HepG2 (cell line): Measurements from ENCODE around the gene EMID1. TPM values are rescaled to one million over a fixed set of nuclear protein-coding genes. Genes with fewer than 3 reads are reported as not detected.
A peak's percentile ranks its signal among the peaks of the same experiment; 100 is the strongest.

Source experiments
- ASH2L ChIP-seq: fragments of 300-600, 200-600 bp; sonication (generic); IDR thresholded peaks from 2 replicates; pipeline ENCODE4 v1.7.0; 2017; ENCODE audit warnings: low read depth, mild to moderate bottlenecking, moderate library complexity, mixed read lengths, low read length; ENCODE audit not compliant: insufficient read length
- ATF3 ChIP-seq: sonication (generic); formaldehyde crosslinking; IDR thresholded peaks from 2 replicates; pipeline ENCODE4 v1.4.0; 2020; ENCODE audit warnings: missing genetic modification reagents
- DMTF1 ChIP-seq: sonication (generic); formaldehyde crosslinking; IDR thresholded peaks from 2 replicates; pipeline ENCODE4 v1.4.0; 2020; ENCODE audit warnings: mild to moderate bottlenecking, missing genetic modification reagents
- ETV5 ChIP-seq: IDR thresholded peaks from 2 replicates; pipeline ENCODE4 v1.6.1; 2018; ENCODE audit warnings: missing biosample characterization, missing genetic modification reagents, inconsistent platforms, borderline replicate concordance
- FIP1L1 ChIP-seq: fragments of 200-400 bp; formaldehyde crosslinking; IDR thresholded peaks from 2 replicates; pipeline ENCODE4 v1.6.1; 2018; ENCODE audit warnings: low read depth, mild to moderate bottlenecking, low read length, moderate library complexity, borderline replicate concordance; ENCODE audit not compliant: insufficient read depth
- GMEB2 ChIP-seq: IDR thresholded peaks from 2 replicates; pipeline ENCODE4 v1.6.1; 2016; ENCODE audit warnings: missing biosample characterization, missing genetic modification reagents, low read depth
- RXRB ChIP-seq: IDR thresholded peaks from 2 replicates; pipeline ENCODE4 v1.6.1; 2016; ENCODE audit warnings: borderline replicate concordance, missing genetic modification reagents, missing compliant biosample characterization
- SAFB2 ChIP-seq: sonication (generic); formaldehyde crosslinking; IDR thresholded peaks from 2 replicates; pipeline ENCODE4 v1.5.1; 2020; ENCODE audit warnings: missing genetic modification reagents, low read depth, mild to moderate bottlenecking, borderline replicate concordance
- SMAD9 ChIP-seq: sonication (generic); formaldehyde crosslinking; IDR thresholded peaks from 2 replicates; pipeline ENCODE4 v1.5.1; 2020; ENCODE audit warnings: mild to moderate bottlenecking, missing genetic modification reagents
- SP140L ChIP-seq: sonication (generic); formaldehyde crosslinking; IDR thresholded peaks from 2 replicates; pipeline ENCODE4 v1.4.0; 2020; ENCODE audit warnings: missing genetic modification reagents, borderline replicate concordance
- U2AF1 ChIP-seq: fragments of 200-400 bp; formaldehyde crosslinking; optimal IDR thresholded peaks from 2 replicates; pipeline ENCODE3; 2017; ENCODE audit warnings: mild to moderate bottlenecking, low read depth, low read length
- ZFYVE20 ChIP-seq: sonication (generic); formaldehyde crosslinking; IDR thresholded peaks from 2 replicates; pipeline ENCODE4 v1.8.0; 2023; ENCODE audit warnings: low read depth, mild to moderate bottlenecking, moderate library complexity, missing genetic modification reagents, borderline replicate concordance
- ZNF274 ChIP-seq: sonication (generic); formaldehyde crosslinking; IDR thresholded peaks from 2 replicates; pipeline ENCODE4 v1.5.1; 2020; ENCODE audit warnings: mild to moderate bottlenecking, missing genetic modification reagents
- ZNF335 ChIP-seq: sonication (generic); formaldehyde crosslinking; IDR thresholded peaks from 2 replicates; pipeline ENCODE4 v1.4.0; 2020; ENCODE audit warnings: missing genetic modification reagents
- ZNF550 ChIP-seq: sonication (generic); formaldehyde crosslinking; IDR thresholded peaks from 2 replicates; pipeline ENCODE4 v1.4.0; 2020; ENCODE audit warnings: mild to moderate bottlenecking, missing genetic modification reagents, borderline replicate concordance
- ZNF567 ChIP-seq: sonication (generic); formaldehyde crosslinking; IDR thresholded peaks from 2 replicates; pipeline ENCODE4 v1.8.1; 2023; ENCODE audit warnings: mild to moderate bottlenecking, missing genetic modification reagents, borderline replicate concordance
- ZNF577 ChIP-seq: sonication (generic); formaldehyde crosslinking; IDR thresholded peaks from 2 replicates; pipeline ENCODE4 v1.4.0; 2020; ENCODE audit warnings: mild to moderate bottlenecking, low read depth, missing genetic modification reagents, borderline replicate concordance
- polyA plus RNA-seq, 8 experiments: library from polyadenylated mRNA; depleted of rRNA in 3 of 8; stranded (reverse) in 7 of 8; unstranded in 1 of 8; fragments of >200 nt; fragmentation: Illumina TruSeq in 4 of 8; extraction: Trizol in 4 of 8; gene quantifications; 2 replicates each; pipeline versions ENCODE4 v1.2.1 to v1.2.3, GENCODE V29; 2011 to 2016; ENCODE audit warnings: low read depth in 4 of 8, missing spikeins in 1 of 8, mixed read lengths in 1 of 8; ENCODE audit not compliant: insufficient read depth in 1 of 8
- total RNA-seq, 5 experiments: library from RNA; depleted of rRNA; stranded (reverse); fragments of >200 nt; fragmentation: Illumina TruSeq; extraction: Trizol; gene quantifications; 2 replicates each; pipeline ENCODE4 v1.2.3, GENCODE V29; 2016; ENCODE audit warnings: low read depth in 1 of 5
- TF ChIP-seq, protein P1 (sequence below): sonication (generic); formaldehyde crosslinking; IDR thresholded peaks from 2 replicates; pipeline ENCODE4 v1.5.0; 2020; ENCODE audit warnings: mild to moderate bottlenecking, missing genetic modification reagents, moderate library complexity
- TF ChIP-seq, protein P2 (sequence below): sonication (generic); formaldehyde crosslinking; IDR thresholded peaks from 2 replicates; pipeline ENCODE4 v1.8.1; 2023; ENCODE audit warnings: missing genetic modification reagents, mild to moderate bottlenecking, borderline replicate concordance
- TF ChIP-seq, protein P3 (sequence below): sonication (generic); formaldehyde crosslinking; IDR thresholded peaks from 2 replicates; pipeline ENCODE4 v1.4.0; 2020; ENCODE audit warnings: mild to moderate bottlenecking, missing genetic modification reagents

Gene EMID1
- total and polyA plus RNA-seq, 2 of the 13 experiments (the other 11 are each of a cell fraction or from before 2014, with no cell fraction given): 0.45 to 0.82 TPM

- peak; percentile 93 for TF ChIP-seq ASH2L
- TF ChIP-seq, protein P1, sequence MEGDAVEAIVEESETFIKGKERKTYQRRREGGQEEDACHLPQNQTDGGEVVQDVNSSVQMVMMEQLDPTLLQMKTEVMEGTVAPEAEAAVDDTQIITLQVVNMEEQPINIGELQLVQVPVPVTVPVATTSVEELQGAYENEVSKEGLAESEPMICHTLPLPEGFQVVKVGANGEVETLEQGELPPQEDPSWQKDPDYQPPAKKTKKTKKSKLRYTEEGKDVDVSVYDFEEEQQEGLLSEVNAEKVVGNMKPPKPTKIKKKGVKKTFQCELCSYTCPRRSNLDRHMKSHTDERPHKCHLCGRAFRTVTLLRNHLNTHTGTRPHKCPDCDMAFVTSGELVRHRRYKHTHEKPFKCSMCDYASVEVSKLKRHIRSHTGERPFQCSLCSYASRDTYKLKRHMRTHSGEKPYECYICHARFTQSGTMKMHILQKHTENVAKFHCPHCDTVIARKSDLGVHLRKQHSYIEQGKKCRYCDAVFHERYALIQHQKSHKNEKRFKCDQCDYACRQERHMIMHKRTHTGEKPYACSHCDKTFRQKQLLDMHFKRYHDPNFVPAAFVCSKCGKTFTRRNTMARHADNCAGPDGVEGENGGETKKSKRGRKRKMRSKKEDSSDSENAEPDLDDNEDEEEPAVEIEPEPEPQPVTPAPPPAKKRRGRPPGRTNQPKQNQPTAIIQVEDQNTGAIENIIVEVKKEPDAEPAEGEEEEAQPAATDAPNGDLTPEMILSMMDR (CRISPR knock-in tag): 0 out of 2 replicates have a peak, but pooled peaks have one; percentile 15
- TF ChIP-seq RXRB (CRISPR knock-in tag): no peak
- no peak for TF ChIP-seq ZNF577 (CRISPR knock-in tag)
- TF ChIP-seq ZFYVE20 (CRISPR knock-in tag): no peak
- TF ChIP-seq ZNF335 (CRISPR knock-in tag): 0 out of 2 replicates have a peak, but pooled peaks have one; percentile 15
- TF ChIP-seq ZNF567: peak; percentile 41; the same call in 1 of the 2 replicates
- TF ChIP-seq, protein P2, sequence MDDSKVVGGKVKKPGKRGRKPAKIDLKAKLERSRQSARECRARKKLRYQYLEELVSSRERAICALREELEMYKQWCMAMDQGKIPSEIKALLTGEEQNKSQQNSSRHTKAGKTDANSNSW (CRISPR knock-in tag): no peak
- peak; percentile 36; the same call in 1 of the 2 replicates for TF ChIP-seq ATF3 (CRISPR knock-in tag)
- peak; percentile 9 for TF ChIP-seq U2AF1
- TF ChIP-seq ETV5 (CRISPR knock-in tag): no peak
- TF ChIP-seq FIP1L1: no peak
- TF ChIP-seq GMEB2 (CRISPR knock-in tag): no peak
- peak; percentile 14; the same call in 1 of the 2 replicates for TF ChIP-seq ZNF274
- TF ChIP-seq ZNF550 (CRISPR knock-in tag): no peak; the same call in 1 of the 2 replicates
- no peak for TF ChIP-seq SP140L (CRISPR knock-in tag)
- no peak for TF ChIP-seq SAFB2 (CRISPR knock-in tag)
- TF ChIP-seq SMAD9 (CRISPR knock-in tag): no peak
- TF ChIP-seq DMTF1 (CRISPR knock-in tag): no peak
- TF ChIP-seq, protein P3, sequence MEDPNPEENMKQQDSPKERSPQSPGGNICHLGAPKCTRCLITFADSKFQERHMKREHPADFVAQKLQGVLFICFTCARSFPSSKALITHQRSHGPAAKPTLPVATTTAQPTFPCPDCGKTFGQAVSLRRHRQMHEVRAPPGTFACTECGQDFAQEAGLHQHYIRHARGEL: no peak
Observed at GRCh38 chr22:29267858-29268510, 62.3 kb downstream of the EMID1 start, which contains the start of the genes EWSR1 and RHBDD3 (continued).
